HG03520 (cell line): ENCODE measurements around the gene METTL26.

Experiments
- ATAC-seq: cut with Tn5 transposase; IDR thresholded peaks from one replicate; pipeline ENCODE4 v1.9.1; 2021; ENCODE audit warnings: mild to moderate bottlenecking, moderate library complexity; ENCODE audit not compliant: unreplicated experiment

The METTL26 gene

GRCh38 chr16:675884-676564 lies 39.9 kb upstream of the METTL26 start:
- no peak for ATAC-seq

- no peak for ATAC-seq
Observed at GRCh38 chr16:674968-675883, 39.1 kb upstream of the METTL26 start, which contains the start of gene RHBDL1. Gene RHBDL1 (plus strand): TSS chr16:675671. CDS start chr16:675791, 120 bp downstream.

GRCh38 chr16:674214-674881 lies 38.2 kb upstream of the METTL26 start:
- no peak for ATAC-seq

DNA sequence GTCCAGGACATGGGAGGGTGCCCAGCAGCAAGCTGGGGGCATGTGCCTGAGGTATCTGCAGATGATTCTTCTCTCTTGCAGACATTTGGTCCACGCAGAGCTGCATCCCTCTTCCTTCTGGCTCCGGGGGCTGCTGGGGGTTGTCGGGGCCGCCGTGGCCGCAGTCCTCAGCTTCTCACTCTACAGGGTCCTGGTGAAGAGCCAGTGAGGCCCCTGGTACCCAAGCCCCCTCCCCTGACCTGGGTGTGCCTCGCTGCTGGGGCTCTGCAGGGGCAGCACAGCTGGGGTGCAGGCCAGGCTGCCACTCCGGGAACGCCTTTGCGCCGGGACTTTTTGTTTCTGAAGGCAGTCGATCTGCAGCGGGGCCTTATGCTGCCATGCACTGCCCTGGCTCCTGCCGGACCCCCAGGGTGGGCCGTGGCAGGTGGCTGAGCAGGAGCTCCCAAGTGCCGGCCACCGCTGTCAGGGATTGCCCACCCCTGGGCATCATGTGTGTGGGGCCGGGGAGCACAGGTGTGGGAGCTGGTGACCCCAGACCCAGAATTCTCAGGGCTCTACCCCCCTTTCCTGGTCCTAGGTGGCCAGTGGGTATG lies 37.4 kb upstream of the METTL26 start:
- ATAC-seq = no peak

DNA sequence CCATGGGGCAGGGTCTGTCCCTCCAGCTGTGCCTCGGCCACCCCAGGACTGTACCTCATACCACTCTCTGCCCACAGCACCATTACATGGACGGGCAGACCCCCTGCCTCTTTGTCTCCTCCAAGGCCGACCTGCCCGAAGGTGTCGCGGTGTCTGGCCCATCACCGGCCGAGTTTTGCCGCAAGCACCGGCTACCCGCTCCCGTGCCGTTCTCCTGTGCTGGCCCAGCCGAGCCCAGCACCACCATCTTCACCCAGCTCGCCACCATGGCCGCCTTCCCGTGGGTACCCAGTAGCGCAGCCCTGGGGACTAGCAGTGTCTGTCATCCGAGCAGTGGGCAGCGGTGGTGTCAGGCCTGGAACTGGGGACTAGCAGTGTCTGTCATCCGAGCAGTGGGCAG lies 36.7 kb upstream of the METTL26 start:
- no peak for ATAC-seq

DNA sequence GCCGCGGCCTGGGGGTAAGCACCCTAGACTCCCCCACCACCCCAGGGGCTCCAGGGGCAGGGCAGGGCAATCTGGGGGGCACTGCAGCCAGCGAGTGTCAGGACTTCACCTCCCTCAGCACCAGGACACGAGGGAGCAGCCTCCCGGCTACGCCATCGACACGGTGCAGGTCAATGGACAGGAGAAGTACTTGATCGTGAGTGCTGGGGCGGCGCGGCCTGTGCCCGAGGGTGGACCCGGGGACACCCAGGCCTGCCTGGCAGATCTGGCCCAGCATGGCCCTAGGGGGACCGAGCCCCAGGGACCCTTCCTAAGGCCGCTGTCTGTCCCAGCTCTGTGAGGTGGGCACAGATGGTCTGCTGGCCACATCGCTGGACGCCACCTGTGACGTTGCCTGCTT lies 36.3 kb upstream of the METTL26 start:
- no peak for ATAC-seq

GRCh38 chr16:671353-672131 lies 35.4 kb upstream of the METTL26 start:
- no peak for ATAC-seq

DNA sequence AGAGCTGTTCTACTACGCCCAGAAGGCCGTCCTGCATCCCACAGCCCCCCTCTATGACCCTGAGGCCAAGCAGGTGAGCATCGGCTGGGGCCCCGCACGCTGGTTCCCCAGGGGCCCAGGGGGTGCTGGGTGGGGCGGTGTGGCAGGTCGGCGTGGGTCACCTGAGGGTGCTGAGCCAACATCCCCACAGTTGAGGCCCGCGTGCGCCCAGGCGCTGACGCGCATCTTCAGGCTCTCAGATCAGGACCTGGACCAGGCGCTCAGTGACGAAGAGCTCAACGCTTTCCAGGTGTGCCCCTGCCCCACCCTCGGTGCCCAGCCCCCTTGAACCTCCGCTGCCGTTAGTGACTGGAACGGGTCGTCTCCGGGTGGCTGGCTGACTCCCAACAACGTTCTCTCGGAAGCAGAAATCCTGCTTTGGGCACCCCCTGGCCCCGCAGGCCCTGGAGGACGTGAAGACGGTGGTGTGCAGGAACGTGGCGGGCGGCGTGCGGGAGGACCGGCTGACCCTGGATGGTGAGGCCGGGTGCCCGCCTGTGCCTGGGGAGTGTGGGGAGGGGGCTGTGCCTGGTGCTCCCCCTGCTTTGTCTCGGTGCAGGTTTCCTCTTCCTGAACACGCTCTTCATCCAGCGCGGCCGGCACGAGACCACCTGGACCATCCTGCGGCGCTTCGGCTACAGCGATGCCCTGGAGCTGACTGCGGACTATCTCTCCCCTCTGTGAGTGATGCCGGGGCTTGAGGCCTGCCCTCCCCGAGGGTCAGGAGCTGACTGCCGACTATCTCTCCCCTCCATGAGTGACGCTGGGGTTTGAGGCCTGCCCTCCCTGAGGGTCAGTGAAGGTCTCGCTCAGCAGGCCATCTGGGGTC lies 34.6 kb upstream of the METTL26 start:
- ATAC-seq = no peak

DNA sequence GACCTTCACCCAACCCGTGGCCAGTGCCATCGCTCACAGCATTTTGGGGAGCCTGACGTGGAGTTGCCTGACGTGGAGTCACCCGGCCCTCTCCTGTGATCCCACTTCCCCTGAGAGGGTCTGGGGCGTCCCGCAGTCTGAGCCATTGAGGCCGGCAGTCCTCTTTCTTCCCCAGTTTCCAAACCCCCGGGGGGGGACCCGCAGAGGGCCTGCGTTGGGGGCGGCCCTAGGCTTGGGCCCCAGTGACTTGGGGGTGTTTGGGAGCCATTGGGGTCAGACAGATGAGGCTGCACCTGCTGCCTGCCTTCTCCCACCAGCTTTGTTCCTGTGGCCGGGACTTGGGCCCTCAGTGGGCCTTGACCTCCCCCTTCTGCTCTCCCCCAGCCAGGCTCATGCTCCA lies 33.6 kb upstream of the METTL26 start:
- ATAC-seq = no peak

DNA sequence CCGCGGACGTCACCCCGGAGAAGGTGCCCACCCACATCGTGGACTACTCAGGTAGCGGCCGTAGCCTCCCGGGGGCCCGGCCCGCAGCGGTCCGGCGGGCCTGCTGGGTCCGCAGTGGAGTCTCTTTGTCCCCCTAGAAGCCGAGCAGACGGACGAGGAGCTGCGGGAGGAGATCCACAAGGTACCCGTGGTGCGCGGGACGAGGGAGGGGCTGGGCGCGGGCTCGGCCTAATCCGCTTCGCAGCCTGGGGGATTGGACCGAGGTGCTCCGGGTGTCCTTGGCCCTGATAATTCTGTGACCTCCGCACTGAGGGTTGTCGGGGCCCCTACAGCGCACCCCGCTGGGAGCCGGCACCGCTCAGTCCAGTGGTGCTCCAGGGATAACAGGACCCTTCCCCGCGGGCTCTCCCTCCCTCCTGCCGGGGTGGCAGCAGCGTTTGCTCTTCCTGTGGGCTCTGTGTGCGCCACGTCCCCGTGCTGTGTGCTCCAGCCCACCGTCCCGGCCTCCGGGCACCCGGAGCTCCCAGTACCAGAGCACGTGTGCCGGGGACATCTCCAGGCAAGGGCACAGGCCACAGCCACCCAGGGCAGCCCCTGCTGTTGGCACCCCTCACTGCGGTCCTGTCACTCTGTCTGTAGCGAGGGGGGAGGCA lies 32.5 kb upstream of the METTL26 start:
- ATAC-seq = no peak

DNA sequence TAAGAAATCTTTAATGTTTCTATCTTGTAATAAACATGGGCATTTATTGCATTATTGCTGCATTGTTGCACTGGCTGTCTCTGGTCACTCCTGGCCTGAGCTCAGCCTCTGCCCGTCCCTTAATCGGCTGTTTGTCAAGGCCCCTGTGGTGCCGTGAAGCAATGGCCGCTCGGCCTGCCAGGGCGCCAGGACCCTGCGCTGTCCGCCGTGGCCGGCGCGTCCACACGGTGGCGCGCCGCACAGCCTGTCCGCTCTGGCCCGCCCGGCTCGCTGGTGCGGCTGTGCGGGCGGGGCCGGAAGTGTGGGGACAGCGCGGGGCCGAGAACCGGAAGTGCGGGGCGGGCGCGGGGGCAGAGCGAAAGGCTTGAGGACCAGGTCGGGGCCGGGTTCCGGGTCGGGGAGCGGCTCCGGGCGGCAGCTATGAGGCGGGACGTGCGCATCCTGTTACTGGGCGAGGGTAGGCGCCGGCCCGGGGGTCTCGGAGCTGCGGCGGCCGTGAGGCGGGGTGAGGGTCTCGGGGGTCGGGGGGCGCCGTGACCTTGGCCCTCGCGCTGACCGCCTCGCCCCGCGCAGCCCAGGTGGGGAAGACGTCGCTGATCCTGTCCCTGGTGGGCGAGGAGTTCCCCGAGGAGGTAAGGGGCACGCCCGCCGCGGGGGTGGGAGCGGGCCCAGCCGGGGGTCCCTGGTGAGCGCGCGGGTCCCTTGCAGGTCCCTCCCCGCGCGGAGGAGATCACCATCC lies 31.8 kb upstream of the METTL26 start, which contains the start of gene RHOT2:
RHOT2 (plus strand) TSS at position 353 of the 739 bp plus-strand sequence; CDS start at position 421, 68 bp downstream.
- peak; percentile 82 for ATAC-seq

DNA sequence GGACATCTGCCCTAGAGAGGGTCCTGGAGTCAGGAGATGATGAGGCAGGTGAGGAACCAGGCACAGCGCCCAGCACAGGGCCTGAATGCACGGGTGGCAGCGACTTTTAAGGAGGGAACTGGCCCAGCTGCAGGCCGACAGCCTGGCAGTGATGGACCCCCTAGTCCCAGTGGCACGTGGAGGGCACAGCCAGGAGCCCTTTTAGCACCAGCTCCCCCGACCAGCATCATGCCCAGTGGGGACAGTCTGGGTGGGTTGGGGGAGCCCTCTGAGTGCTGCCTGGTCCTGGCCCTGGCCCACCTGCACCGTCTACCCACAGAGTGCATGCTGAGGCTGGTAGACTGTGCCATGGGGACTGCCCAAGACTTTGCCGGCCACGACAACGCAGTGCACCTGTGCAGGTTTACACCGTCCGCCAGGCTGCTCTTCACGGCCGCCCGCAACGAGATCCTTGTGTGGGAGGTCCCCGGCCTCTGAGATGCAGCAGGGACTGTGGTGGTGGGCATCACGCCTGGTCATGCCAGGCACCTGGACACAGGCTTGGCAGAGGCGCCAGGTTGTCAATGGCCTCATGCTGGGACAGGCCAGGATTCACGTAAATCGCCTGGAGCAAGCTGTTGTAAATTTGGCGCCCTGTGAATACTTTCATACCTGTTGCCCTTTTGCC lies 31.1 kb upstream of the METTL26 start:
- no peak for ATAC-seq

DNA sequence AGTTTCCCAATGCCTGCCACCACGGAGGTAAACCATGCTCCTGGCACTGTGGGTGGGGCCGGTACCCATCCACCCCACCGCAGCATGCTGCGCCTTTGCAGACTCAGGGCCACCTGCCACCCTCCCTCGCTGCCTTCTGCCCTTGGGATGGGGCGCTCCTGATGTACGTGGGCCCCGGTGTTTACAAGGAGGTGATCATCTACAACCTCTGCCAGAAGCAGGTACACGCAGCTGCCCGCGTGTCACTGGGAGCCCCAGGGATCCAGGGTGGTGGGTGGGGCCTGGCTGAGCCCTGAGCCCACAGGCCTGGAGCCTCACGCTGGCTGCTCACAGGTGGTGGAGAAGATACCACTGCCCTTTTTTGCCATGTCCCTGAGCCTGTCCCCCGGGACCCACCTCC lies 30.5 kb upstream of the METTL26 start:
- no peak for ATAC-seq

- no peak for ATAC-seq
Observed at GRCh38 chr16:662597-662996, 26.5 kb upstream of the METTL26 start.

- no peak for ATAC-seq
Observed at GRCh38 chr16:662095-662494, 26.0 kb upstream of the METTL26 start.

DNA sequence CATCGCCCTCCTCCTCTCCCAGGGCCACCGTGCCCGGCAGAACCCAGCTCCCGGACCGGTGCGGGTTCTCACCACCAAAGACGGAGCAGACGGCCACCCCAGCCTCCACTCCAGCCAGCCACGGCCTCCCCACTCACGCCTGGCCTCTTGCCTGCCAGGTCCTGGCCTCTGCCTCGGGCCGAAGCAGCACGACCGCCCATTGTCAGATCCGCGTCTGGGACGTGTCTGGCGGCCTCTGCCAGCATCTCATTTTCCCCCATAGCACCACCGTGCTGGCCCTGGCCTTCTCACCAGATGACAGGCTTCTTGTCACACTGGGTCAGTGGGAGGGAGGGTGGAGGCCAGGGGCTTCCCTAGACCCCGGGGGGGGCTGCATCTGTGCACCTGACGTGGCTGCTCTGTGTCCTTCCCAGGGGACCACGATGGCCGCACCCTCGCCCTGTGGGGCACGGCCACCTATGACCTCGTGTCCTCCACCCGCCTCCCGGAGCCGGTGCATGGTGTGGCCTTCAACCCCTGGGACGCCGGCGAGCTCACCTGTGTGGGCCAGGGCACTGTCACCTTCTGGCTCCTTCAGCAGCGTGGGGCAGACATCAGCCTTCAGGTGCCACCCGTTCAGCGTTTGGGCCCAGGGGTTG lies 25.2 kb upstream of the METTL26 start:
- no peak for ATAC-seq
